ENCODE results near the gene TUBA8.

DNA sequence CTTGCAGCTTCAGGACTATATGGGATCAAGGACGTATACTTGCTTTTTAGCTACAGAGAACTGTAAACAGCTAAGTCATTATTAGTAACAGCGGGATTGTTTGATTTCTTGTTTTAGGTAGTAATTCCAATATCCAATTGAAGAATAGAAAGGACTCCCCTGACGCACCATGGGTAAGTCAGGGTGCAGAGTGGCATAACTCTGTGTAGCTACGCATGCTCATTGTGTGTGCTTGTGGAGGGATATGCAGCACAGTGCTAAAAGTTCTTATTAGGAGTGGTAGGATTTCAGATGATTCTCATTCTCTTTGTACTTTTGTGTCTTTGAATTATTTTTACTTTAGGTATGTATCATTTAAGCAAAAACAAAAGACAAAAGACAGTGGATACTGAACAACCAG, 40.6 kb upstream of the TUBA8 start:
- TF ChIP-seq, protein P1, sequence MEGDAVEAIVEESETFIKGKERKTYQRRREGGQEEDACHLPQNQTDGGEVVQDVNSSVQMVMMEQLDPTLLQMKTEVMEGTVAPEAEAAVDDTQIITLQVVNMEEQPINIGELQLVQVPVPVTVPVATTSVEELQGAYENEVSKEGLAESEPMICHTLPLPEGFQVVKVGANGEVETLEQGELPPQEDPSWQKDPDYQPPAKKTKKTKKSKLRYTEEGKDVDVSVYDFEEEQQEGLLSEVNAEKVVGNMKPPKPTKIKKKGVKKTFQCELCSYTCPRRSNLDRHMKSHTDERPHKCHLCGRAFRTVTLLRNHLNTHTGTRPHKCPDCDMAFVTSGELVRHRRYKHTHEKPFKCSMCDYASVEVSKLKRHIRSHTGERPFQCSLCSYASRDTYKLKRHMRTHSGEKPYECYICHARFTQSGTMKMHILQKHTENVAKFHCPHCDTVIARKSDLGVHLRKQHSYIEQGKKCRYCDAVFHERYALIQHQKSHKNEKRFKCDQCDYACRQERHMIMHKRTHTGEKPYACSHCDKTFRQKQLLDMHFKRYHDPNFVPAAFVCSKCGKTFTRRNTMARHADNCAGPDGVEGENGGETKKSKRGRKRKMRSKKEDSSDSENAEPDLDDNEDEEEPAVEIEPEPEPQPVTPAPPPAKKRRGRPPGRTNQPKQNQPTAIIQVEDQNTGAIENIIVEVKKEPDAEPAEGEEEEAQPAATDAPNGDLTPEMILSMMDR (IDR thresholded peaks at IDR 0.05): no peak
- no peak for TF ChIP-seq POLR2A (IDR thresholded peaks at IDR 0.05)
